Lower leg skin (tissue), 3 donors: Measurements from ENCODE around the gene TMEM164.

Source experiments
- CTCF ChIP-seq, 3 donors: fragments of 450-650 bp; IDR thresholded peaks; one replicate each; pipeline ENCODE4 v1.5.1; 2016; ENCODE audit warnings: antibody characterized with exemption in 3 of 3, mild to moderate bottlenecking in 3 of 3, moderate library complexity in 2 of 3
- POLR2A ChIP-seq, 2 donors: fragments of 450-650 bp; IDR thresholded peaks; one replicate each; pipeline ENCODE4 v1.6.1; 2016 to 2017; ENCODE audit warnings: antibody characterized with exemption in 2 of 2, mild to moderate bottlenecking in 1 of 2, moderate library complexity in 1 of 2

GRCh38 chrX:110012818-110013485 lies 10.0 kb downstream of the TMEM164 start:
- TF ChIP-seq CTCF (IDR thresholded peaks at IDR 0.05) (no peak), POLR2A (IDR thresholded peaks at IDR 0.05) (no peak)
